ENCODE data around the gene HSDL1. TPM values are rescaled to one million over a fixed set of nuclear protein-coding genes. Genes with fewer than 3 reads are reported as not detected.

The HSDL1 gene
- total and polyA plus RNA-seq, 10 of the 15 experiments (the other 5 are each of a cell fraction or from before 2014, with no cell fraction given), result 2.0 to 13.4 (median 5.6) TPM

- TF ChIP-seq CEBPZ (IDR thresholded peaks at IDR 0.05; ENCODE audit: low read depth, low read length) (no peak), EP300 (IDR thresholded peaks at IDR 0.05; ENCODE audit: borderline replicate concordance in 1 of 2, control insufficient read depth in 1 of 2, low read depth in 2 of 2, low read length in 2 of 2) (no peak), ASH2L (IDR thresholded peaks at IDR 0.05; ENCODE audit: borderline replicate concordance, low read depth) (no peak), NFIC (IDR thresholded peaks at IDR 0.05; ENCODE audit: low read depth, low read length) (no peak), TARDBP (IDR thresholded peaks at IDR 0.05; ENCODE audit: borderline replicate concordance) (no peak), ZBED1 (IDR thresholded peaks at IDR 0.05; ENCODE audit: borderline replicate concordance) (no peak), SREBF2 (IDR thresholded peaks at IDR 0.05; ENCODE audit: low read length) (no peak), RFX5 (IDR thresholded peaks at IDR 0.05; ENCODE audit: low read depth, low read length) (no peak), NR2F1 (conservative IDR thresholded peaks at IDR 0.05) (no peak), ZNF384 (IDR thresholded peaks at IDR 0.05; ENCODE audit: borderline replicate concordance, low read depth, low read length) (no peak), PBX3 (IDR thresholded peaks at IDR 0.05; ENCODE audit: insufficient replicate concordance, low read depth, low read length) (no peak)
Observed at GRCh38 chr16:84107921-84108320, 37.1 kb downstream of the HSDL1 start (continued).
